ENCODE data around the gene ZSWIM1.
A peak's percentile ranks its signal among the peaks of the same experiment; 100 is the strongest.

The ZSWIM1 gene

GRCh38 chr20:45880988-45881788, at the start of gene ZSWIM1:
TSS of gene ZSWIM1 (plus strand) at chr20:45881227. CDS start at chr20:45882593, 1,366 bp downstream.
- DNase-seq = peak; percentile 94

DNA sequence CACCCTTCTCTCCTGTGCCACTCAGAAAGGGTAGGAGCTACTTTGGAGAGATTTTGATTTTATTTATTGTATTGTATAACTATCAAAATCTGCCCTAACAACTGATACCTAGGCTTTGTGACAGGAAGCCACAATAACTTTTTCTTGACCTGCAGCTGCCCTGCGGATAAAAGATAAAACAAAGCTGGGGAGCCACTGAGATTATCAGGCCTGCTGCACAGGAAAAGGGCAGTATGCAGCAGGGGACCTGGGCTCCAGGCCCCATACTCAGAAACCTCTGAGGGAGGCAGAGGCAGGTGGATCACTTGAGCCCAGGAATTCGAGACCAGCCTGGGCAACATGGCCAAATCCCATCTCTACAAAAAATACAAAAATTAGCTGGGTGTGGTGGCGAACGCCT, 48.4 kb upstream of the ZSWIM1 start:
- no peak for DNase-seq

GRCh38 chr20:45833030-45833882, 47.8 kb upstream of the ZSWIM1 start, which contains the start of gene SNX21:
TSS of gene SNX21 (plus strand) at chr20:45833799. CDS start at chr20:45833920, 121 bp downstream.
- no peak for DNase-seq

- no peak for DNase-seq
Measured at GRCh38 chr20:45833883-45834796, 46.9 kb upstream of the ZSWIM1 start.

DNA sequence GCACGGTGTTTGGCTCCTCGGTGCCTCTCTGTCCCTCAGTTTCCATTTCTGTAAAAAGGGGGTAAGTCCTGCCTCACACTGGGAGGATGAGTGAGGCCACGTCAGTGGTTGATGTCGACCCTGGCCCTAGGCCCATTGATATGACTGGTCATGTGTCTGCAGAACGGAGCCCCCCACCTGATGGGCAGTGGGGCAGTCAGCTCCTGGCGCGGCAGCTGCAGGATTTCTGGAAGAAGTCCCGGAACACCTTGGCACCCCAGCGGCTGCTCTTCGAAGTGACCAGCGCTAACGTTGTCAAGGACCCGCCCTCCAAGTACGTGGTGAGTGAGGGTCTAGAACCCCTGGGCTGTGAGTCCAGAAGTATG, 46.2 kb upstream of the ZSWIM1 start:
- DNase-seq = no peak

- DNase-seq = no peak
Measured at GRCh38 chr20:45835329-45835765, 45.7 kb upstream of the ZSWIM1 start.

DNA sequence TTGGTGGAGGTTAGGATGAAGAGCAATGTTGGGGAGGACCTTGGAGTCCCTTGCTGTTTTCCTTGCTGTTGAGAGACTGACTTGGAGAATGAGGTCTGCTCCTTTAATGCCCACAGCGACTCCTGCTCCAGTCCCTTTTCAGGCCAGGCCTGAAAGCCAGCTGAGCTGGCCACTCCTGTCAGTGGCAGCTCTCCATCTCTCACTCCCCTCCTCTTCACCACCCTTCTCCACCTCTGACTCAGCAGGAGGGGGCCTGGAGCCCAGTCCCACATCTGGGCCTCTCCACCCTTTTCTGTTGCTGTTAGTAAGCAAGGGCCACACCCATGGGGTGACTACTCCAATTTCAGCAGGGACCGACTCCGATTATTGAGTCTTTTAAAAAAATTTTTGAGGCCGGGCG, 45.2 kb upstream of the ZSWIM1 start:
- DNase-seq = no peak

DNA sequence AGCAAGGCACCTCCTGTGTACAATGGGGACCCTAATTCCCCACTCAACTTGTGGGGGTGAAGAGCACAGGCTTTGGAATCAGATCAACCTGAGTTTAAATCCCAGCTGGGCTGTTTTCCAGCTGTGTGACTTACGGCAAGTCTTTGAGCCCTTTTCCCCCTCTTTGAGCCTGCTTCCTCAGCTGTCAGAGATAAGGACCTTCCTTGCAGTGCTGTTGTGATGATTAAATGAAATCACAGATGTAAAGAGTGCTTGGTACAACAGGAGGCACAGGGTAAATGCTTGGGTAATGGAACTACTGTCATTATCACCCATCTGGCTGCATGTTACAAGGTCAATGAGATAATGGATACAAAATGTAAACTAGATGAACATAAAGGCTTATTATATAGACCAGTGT, 44.2 kb upstream of the ZSWIM1 start:
- DNase-seq = no peak

DNA sequence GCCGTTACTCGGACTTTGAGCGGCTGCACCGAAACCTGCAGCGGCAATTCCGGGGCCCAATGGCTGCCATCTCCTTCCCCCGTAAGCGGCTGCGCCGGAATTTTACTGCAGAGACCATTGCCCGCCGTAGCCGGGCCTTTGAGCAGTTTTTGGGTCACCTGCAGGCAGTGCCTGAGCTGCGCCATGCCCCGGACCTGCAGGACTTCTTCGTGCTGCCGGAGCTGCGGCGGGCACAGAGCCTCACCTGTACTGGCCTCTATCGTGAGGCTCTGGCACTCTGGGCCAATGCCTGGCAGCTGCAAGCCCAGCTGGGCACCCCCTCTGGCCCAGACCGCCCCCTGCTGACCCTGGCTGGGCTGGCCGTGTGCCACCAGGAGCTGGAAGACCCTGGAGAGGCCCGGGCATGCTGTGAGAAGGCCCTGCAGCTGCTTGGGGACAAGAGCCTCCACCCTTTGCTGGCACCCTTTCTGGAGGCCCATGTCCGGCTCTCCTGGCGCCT, 40.3 kb upstream of the ZSWIM1 start:
- DNase-seq = no peak

DNA sequence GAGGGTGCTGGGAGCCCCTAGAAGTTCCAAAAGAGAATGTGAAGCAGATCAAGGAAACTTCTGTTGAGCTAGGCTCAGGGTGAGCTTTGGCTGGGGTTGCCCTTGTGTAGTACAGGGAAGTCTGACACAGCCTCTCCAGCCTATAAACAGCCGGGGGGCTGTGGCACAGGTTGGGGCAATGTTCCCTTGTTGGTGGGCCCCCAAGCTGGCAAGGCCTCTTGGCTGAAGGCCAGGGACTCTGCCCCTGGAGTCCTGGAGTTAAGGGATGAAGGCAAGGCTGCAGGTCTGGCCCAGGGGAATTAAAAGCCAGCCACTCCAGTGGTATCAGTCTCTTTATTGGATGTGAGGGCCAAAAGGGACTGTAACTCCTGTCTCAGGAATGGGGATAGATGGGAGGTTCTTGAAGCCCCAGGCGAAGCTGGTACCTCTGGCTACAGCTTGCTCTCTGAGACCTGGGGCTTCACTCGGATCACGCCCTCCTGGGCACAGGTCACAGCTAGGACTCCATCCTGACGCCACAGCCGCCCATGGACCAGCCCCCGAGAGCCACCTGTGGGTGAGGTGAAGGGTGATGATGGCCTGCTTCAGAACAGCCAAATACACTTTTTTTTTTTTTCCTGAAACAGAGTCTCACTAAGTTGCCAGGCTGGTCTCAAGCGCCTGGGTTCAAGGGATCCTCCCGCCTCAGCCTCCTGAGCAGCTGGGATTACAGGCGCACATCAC, 39.5 kb upstream of the ZSWIM1 start:
- no peak for DNase-seq

DNA sequence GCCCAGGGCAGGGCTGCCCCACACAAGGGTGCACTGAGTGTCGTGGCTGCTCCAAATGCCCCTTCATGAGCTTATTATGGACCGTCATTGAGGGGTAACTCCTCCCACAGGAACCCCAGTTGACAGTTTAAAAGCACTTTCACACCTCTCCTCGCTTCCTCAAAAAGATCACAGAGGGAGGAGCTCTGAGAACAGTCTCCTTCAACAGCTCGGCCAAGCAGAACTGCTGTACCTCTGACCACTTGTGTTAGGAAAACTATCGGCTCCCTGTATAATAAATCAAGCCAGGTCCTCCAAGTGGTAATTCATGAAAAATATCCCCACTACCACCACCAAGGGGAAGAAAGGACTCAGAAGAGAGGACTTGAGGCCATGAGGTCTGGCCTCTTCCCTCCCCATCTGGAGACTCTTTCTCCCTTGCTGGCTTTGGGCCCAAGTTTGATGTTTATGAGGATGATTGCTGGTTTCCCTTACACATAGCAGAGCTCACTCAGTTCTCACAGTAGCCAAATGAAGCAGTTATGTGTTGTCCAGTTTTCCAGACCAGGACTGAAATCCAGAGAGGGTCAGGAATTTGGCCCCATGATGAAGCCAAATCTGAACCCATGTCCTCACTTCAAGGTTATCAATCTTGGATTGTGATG, 38.7 kb upstream of the ZSWIM1 start:
- DNase-seq = no peak

GRCh38 chr20:45843506-45843905, 37.5 kb upstream of the ZSWIM1 start:
- no peak for DNase-seq

DNA sequence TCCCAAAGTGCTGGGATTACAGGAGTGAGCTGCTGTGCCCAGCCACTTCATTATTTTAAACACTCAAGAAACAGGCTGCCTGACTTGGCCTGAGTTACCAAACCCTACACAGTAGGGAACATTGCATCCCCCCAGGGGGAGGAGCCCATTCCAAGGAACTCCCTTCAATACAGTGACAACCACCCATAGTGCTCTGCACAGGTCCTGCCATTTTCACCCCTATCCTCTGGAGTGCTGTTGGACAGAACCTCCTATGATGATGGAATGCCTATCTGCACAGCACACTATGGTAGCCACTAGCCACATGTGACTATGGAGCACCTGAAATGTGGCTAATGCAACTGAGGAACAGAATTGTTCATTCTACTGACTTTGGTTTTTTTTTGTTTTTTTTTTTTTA, 35.6 kb upstream of the ZSWIM1 start:
- DNase-seq = no peak

GRCh38 chr20:45848421-45848820, 32.6 kb upstream of the ZSWIM1 start:
- DNase-seq = no peak

- no peak for DNase-seq
Measured at GRCh38 chr20:45848969-45849582, 32.0 kb upstream of the ZSWIM1 start.

DNA sequence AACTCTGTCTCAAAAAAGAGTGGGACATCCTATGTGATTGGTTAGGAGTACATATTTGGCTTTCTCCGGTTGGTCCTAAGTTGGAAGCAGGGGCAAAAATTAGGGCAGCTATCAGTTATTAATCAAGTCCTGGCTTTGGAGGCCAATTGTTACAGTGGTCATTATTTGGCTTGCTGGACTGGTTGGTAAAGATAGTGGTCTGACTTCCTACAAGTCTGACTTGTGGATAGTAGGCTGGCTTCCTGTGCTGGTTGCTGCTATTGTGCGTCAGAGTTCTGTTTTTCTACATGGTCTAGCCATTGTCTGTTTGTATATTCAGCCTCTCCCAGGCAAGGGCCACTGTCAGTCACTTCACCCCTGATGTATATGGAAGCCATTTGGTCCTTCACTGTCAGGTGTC, 30.8 kb upstream of the ZSWIM1 start:
- DNase-seq = no peak

DNA sequence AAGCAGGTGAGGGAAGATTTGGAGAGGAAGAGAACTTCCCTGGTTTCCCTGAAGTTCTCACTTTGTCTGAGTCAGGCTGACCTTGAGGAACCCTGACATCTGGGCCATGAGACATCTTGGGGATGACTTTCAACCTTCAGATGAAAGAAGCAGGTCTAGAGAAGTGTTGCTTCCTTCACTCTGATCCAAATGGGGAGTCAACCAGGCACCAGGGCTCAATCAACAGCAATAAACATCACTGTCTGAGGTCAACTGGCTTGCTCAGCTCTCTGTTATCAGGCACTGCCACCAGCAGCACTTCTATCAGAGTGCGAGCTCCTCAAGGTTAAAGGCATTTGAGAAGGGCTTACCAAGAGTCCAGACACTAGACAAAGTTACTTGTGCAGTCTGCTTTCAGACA, 30.1 kb upstream of the ZSWIM1 start:
- no peak for DNase-seq

GRCh38 chr20:45851501-45851900, 29.5 kb upstream of the ZSWIM1 start:
- DNase-seq = no peak

- no peak for DNase-seq
Measured at GRCh38 chr20:45852326-45852725, 28.7 kb upstream of the ZSWIM1 start.

DNA sequence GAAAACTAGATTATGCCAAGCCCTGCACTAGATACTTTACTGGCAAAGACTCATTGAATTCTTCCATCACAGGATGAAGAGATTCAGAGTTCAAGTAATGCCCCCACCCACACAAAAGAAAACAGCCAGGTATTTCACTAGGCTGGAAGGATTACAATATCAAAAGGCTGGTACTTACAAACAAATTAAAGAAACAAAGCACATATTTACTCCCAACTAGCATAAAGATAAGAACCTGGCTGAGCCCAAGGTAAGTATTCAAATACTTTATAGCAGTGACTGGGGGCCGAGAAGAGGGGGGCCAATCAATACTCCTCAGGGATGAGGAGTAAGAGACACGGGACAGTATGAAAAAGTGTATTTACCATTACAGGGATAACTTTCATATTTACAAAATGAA, 27.5 kb upstream of the ZSWIM1 start:
- no peak for DNase-seq
